OCI-LY7 (cell line): Measurements from ENCODE around the gene CXCL12. TPM values are rescaled to one million over a fixed set of nuclear protein-coding genes. Genes with fewer than 3 reads are reported as not detected.

ENCODE experiments used
- BruUV-seq: library from RNA; stranded (reverse); fragments of 400-500 nt; replicated peaks from 2 replicates; lab custom pipeline; 2021; lab: Mats Ljungman, UMichigan
- CTCF ChIA-PET: fragments of 300-600 bp; sonication (Branson Sonifier 250); formaldehyde crosslinking; loops from one replicate; lab custom pipeline; 2022; ENCODE audit warnings: antibody characterized with exemption; ENCODE audit not compliant: unreplicated experiment; lab: Charles Lee
- POLR2A ChIA-PET: fragments of 300-600 bp; sonication (Branson Sonifier 250); formaldehyde crosslinking; loops from one replicate; lab custom pipeline; 2022; ENCODE audit warnings: antibody characterized with exemption; lab: Charles Lee
- DNase-seq: peaks from one replicate; pipeline ENCODE4 v3.0.0-alpha.2; 2015; ENCODE audit warnings: low spot score
- H2AFZ ChIP-seq: fragments of 200-600 bp; sonication (generic), shearing (Covaris generic); 2 replicates; pipeline ENCODE4 v1.6.1; 2014; ENCODE audit warnings: mild to moderate bottlenecking, antibody characterized with exemption, low read length, moderate library complexity
- H3K27ac ChIP-seq: fragments of 200-600 bp; sonication (generic); 2 replicates; pipeline ENCODE4 v1.5.1; 2014; ENCODE audit warnings: mixed run types, low read depth, mild to moderate bottlenecking, moderate library complexity, low read length, inconsistent platforms; ENCODE audit not compliant: poor library complexity, severe bottlenecking
- H3K36me3 ChIP-seq: fragments of 200-600 bp; sonication (generic); 2 replicates; pipeline ENCODE4 v1.6.1; 2014; ENCODE audit warnings: mild to moderate bottlenecking, antibody characterized with exemption, low read length, moderate library complexity, mixed read lengths; ENCODE audit not compliant: insufficient read depth
- H3K4me1 ChIP-seq: fragments of 200-600 bp; sonication (generic); 2 replicates; pipeline ENCODE4 v1.5.1; 2014; ENCODE audit warnings: mild to moderate bottlenecking, low read length; ENCODE audit not compliant: insufficient read depth, poor library complexity, severe bottlenecking
- H3K4me2 ChIP-seq: fragments of 200-600 bp; sonication (generic); 2 replicates; pipeline ENCODE4 v1.6.1; 2014; ENCODE audit warnings: mild to moderate bottlenecking, low read length
- H3K4me3 ChIP-seq: fragments of 200-600 bp; sonication (generic); 2 replicates; pipeline ENCODE4 v1.5.1; 2014; ENCODE audit warnings: mild to moderate bottlenecking, low read depth, low read length; ENCODE audit not compliant: poor library complexity, severe bottlenecking
- H3K79me2 ChIP-seq: fragments of 200-600 bp; sonication (generic); 2 replicates; pipeline ENCODE4 v1.6.1; 2016; ENCODE audit warnings: low read depth, mild to moderate bottlenecking, low read length, moderate library complexity, mixed read lengths; ENCODE audit not compliant: insufficient read depth
- H3K9me2 ChIP-seq: fragments of 200-600 bp; sonication (generic); 2 replicates; pipeline ENCODE4 v1.6.1; 2016; ENCODE audit warnings: mild to moderate bottlenecking, low read length, mixed read lengths; ENCODE audit not compliant: insufficient read depth
- H3K9me3 ChIP-seq: fragments of 200-600 bp; sonication (generic); 2 replicates; pipeline ENCODE4 v1.6.1; 2014; ENCODE audit warnings: mild to moderate bottlenecking, mixed run types, low read length, mixed read lengths
- H4K20me1 ChIP-seq: fragments of 200-600 bp; sonication (generic); 2 replicates; pipeline ENCODE4 v1.6.1; 2014; ENCODE audit warnings: mild to moderate bottlenecking, antibody characterized with exemption, low read length, moderate library complexity, mixed read lengths; ENCODE audit not compliant: insufficient read depth
- CTCF ChIP-seq: fragments of 200-600 bp; sonication (generic); conservative IDR thresholded peaks from 2 replicates; pipeline ENCODE4 v1.5.1; 2014; ENCODE audit warnings: mild to moderate bottlenecking, antibody characterized with exemption, low read length, moderate library complexity, mixed read lengths
- EZH2phosphoT487 ChIP-seq: fragments of 200-600 bp; sonication (generic); IDR thresholded peaks from 2 replicates; pipeline ENCODE4 v1.6.1; 2018; ENCODE audit warnings: low read depth, borderline replicate concordance, mild to moderate bottlenecking, mixed run types, antibody characterized with exemption, low read length, moderate library complexity, mixed read lengths
- intact Hi-C: fragments of 100-400 bp; cut with micrococcal nuclease; formaldehyde crosslinking; loops from one replicate; pipeline ENCODE4 v1.10.0; 2022; ENCODE audit not compliant: unreplicated experiment
- total RNA-seq, 2 experiments: library from RNA; depleted of rRNA in 1 of 2; stranded (reverse); fragments of >200 nt in 1 of 2; shearing (Covaris generic) in 1 of 2; gene quantifications; 2 replicates each; pipeline ENCODE4 v1.2.3, GENCODE V29; 2014 to 2022

Gene CXCL12
- total RNA-seq, 2 experiments from 2014 or later = not detected

- intact Hi-C loops = no loop called here
- Histone ChIP-seq H3K79me2 (no peaks in the 10 kb centered on the region), H3K27ac (no peak overlapping the region), H3K4me2 (no peak overlapping the region), H3K9me2 (no peaks in the 10 kb centered on the region), H3K9me3 (no peaks in the 10 kb centered on the region), H3K4me1 (no peaks in the 10 kb centered on the region), H2AFZ (no peak overlapping the region), H3K4me3 (no peak overlapping the region), H4K20me1 (no peaks in the 10 kb centered on the region), H3K36me3 (no peaks in the 10 kb centered on the region)
- CTCF ChIA-PET = no interaction called here
- BruUV-seq = no TSS peak
- POLR2A ChIA-PET = interaction anchor here (0.5 to 0.6 kb wide), 2 partner anchors 67 to 295 kb away, joined by 3 to 4 read pairs; no protein-coding TSS in a partner anchor
- no peak for DNase-seq
- TF ChIP-seq EZH2phosphoT487 (no peak), CTCF (no peak)
These were observed 41.5 kb upstream of the CXCL12 start for GRCh38 chr10:44426247-44427034.

GRCh38 chr10:44425466-44425865 is 40.6 kb upstream of the CXCL12 start:
- no peaks in the 10 kb centered on the region for H3K79me2 ChIP-seq
- H3K36me3 ChIP-seq = no peaks in the 10 kb centered on the region
- H2AFZ ChIP-seq = no peak overlapping the region
- TF ChIP-seq EZH2phosphoT487 = no peak
- no peak for TF ChIP-seq CTCF
- H3K9me2 ChIP-seq = no peaks in the 10 kb centered on the region
- no peaks in the 10 kb centered on the region for H3K9me3 ChIP-seq
- no peaks in the 10 kb centered on the region for H3K4me1 ChIP-seq
- no peaks in the 10 kb centered on the region for H4K20me1 ChIP-seq
- DNase-seq = no peak
- intact Hi-C loops = no loop called here
- H3K4me2 ChIP-seq = no peak overlapping the region
- H3K27ac ChIP-seq = no peak overlapping the region
- ChIA-PET POLR2A (no interaction called here), CTCF (no interaction called here)
- BruUV-seq = no TSS peak
- no peak overlapping the region for H3K4me3 ChIP-seq

- POLR2A ChIA-PET = no interaction called here
- no peak for DNase-seq
These were observed 40.1 kb upstream of the CXCL12 start for GRCh38 chr10:44424957-44425356.

More at GRCh38 chr10:44424957-44425356, 40.1 kb upstream of the CXCL12 start:
- no peak overlapping the region for H2AFZ ChIP-seq
- CTCF ChIA-PET = no interaction called here
- H3K36me3 ChIP-seq = no peaks in the 10 kb centered on the region
- TF ChIP-seq EZH2phosphoT487 (no peak), CTCF (no peak)
- H3K9me2 ChIP-seq = no peaks in the 10 kb centered on the region
- no peak overlapping the region for H3K4me2 ChIP-seq
- intact Hi-C loops = no loop called here
- H4K20me1 ChIP-seq = no peaks in the 10 kb centered on the region
- no peaks in the 10 kb centered on the region for H3K9me3 ChIP-seq
- no peaks in the 10 kb centered on the region for H3K79me2 ChIP-seq
- H3K4me3 ChIP-seq = no peak overlapping the region
- BruUV-seq = no TSS peak
- no peak overlapping the region for H3K27ac ChIP-seq
- H3K4me1 ChIP-seq = no peaks in the 10 kb centered on the region
